Placental pericyte (primary cell): ENCODE data around the gene RPA4. TPM values are rescaled to one million over a fixed set of nuclear protein-coding genes. Genes with fewer than 3 reads are reported as not detected.

Source experiments
- total RNA-seq: library from RNA; depleted of rRNA; stranded (reverse); fragments of >200 nt; gene quantifications from 2 replicates; pipeline ENCODE4 v1.2.3, GENCODE V29; 2012

RPA4 gene
- total RNA-seq, result 0.66 and 1.9 TPM in 2 replicates

DNA sequence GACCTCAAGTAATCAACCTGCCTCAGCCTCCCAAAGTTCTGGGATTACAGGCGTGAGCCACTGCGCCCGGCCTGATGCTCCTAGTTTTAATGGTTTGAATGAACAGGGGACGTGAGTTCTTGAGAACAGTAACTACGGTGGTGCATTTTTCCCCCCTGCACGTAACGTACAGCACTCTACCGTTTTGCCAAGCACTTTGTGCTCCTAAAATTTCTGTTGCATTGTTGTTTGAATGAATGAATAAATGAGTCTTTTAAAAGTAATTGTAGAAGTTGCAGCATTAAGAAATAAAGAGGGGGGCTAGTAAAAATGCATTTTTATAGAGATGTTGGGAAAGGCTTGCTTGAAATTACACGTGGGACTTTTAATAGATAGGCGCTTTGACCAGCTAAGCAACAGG, at the start of gene RPA4:
RPA4 (plus strand) TSS at position 301 of the 400 bp plus-strand sequence. CDS start 403 bp downstream, outside the sequence.

Other genes with a start within 250 kb of the RPA4 start
- gene DIAPH2, start 199.1 kb upstream of the RPA4 start, total RNA-seq, result 17.1 and 24.8 TPM in 2 replicates